ENCODE measurements around the gene LIMS1.
A peak's percentile ranks its signal among the peaks of the same experiment; 100 is the strongest.
"Not testable (repeated sequence)": the region's sequence is repeated elsewhere in the genome, so short reads cannot be mapped to it uniquely, and the experiment has no call there.

Gene LIMS1

GRCh38 chr2:108533832-108534583 lies at the start of gene LIMS1:
LIMS1 (plus strand) TSS chr2:108534470; CDS start chr2:108534563, 93 bp downstream.
- DNase-seq: peak; percentile 23

GRCh38 chr2:108485253-108485652 lies 49.0 kb upstream of the LIMS1 start:
- no peak for DNase-seq

- DNase-seq: no peak
Measured at GRCh38 chr2:108490506-108491122, 43.7 kb upstream of the LIMS1 start.

GRCh38 chr2:108491848-108492247 lies 42.4 kb upstream of the LIMS1 start:
- no peak for DNase-seq

GRCh38 chr2:108492364-108492763 lies 41.9 kb upstream of the LIMS1 start:
- no peak for DNase-seq

- not testable (repeated sequence) for DNase-seq
Measured at GRCh38 chr2:108496167-108496566, 38.1 kb upstream of the LIMS1 start.

- not testable (repeated sequence) for DNase-seq
Measured at GRCh38 chr2:108507620-108508019, 26.6 kb upstream of the LIMS1 start.

GRCh38 chr2:108512431-108512830 lies 21.8 kb upstream of the LIMS1 start:
- DNase-seq: not testable (repeated sequence)

GRCh38 chr2:108514478-108514877 lies 19.8 kb upstream of the LIMS1 start:
- not testable (repeated sequence) for DNase-seq

GRCh38 chr2:108524688-108525087 lies 9.6 kb upstream of the LIMS1 start:
- not testable (repeated sequence) for DNase-seq

- not testable (repeated sequence) for DNase-seq
Measured at GRCh38 chr2:108525258-108525657, 9.0 kb upstream of the LIMS1 start.

- no peak for DNase-seq
Measured at GRCh38 chr2:108531674-108532055, 2.6 kb upstream of the LIMS1 start.

GRCh38 chr2:108534584-108535356 lies 500 bp downstream of the LIMS1 start:
- no peak for DNase-seq

- no peak for DNase-seq
Measured at GRCh38 chr2:108535357-108535631, 1.0 kb downstream of the LIMS1 start.

GRCh38 chr2:108536133-108536780 lies 2.0 kb downstream of the LIMS1 start:
- DNase-seq: no peak

GRCh38 chr2:108536911-108537310 lies 2.6 kb downstream of the LIMS1 start:
- DNase-seq: no peak

- DNase-seq: no peak
Measured at GRCh38 chr2:108538000-108538625, 3.8 kb downstream of the LIMS1 start.

- DNase-seq: no peak
Measured at GRCh38 chr2:108541451-108541850, 7.2 kb downstream of the LIMS1 start.

GRCh38 chr2:108542071-108542470 lies 7.8 kb downstream of the LIMS1 start:
- no peak for DNase-seq

- no peak for DNase-seq
Measured at GRCh38 chr2:108547606-108548005, 13.3 kb downstream of the LIMS1 start.

- no peak for DNase-seq
Measured at GRCh38 chr2:108548208-108549003, 14.1 kb downstream of the LIMS1 start.

GRCh38 chr2:108552566-108552965 lies 18.3 kb downstream of the LIMS1 start:
- no peak for DNase-seq
